Psoas muscle (tissue), 8 donors: ENCODE data around the gene C1QC. TPM values are rescaled to one million over a fixed set of nuclear protein-coding genes. Genes with fewer than 3 reads are reported as not detected.

Experiments used
- ATAC-seq, 4 donors: fragments of 200-7000 bp; cut with Tn5 transposase; one replicate each; pipeline ENCODE4 v1.9.1; 2020; ENCODE audit warnings: moderate library complexity in 3 of 4, mild to moderate bottlenecking in 2 of 4
- DNase-seq, 2 donors: peaks; one replicate each; pipeline ENCODE4 v3.0.0-alpha.2; 2020
- H3K27ac ChIP-seq: fragments of 200-600 bp; one replicate; pipeline ENCODE4 v1.8.0; 2022
- H3K27me3 ChIP-seq, 3 donors: fragments of 200-600 bp in 1 of 3; one replicate each; pipeline versions ENCODE4 v1.6.1 to v1.8.0; 2013 to 2022; ENCODE audit warnings: low read length in 2 of 3, mild to moderate bottlenecking in 2 of 3, moderate library complexity in 1 of 3; ENCODE audit not compliant: insufficient read depth in 3 of 3
- H3K36me3 ChIP-seq, 2 donors: fragments of 200-600 bp in 1 of 2; one replicate each; pipeline versions ENCODE4 v1.6.1 to v1.8.0; 2013 to 2022; ENCODE audit warnings: low read depth in 1 of 2, mild to moderate bottlenecking in 1 of 2, moderate library complexity in 1 of 2; ENCODE audit not compliant: insufficient read depth in 1 of 2
- H3K4me1 ChIP-seq: fragments of 200-600 bp; one replicate; pipeline ENCODE4 v1.8.0; 2022
- H3K4me3 ChIP-seq: fragments of 200-600 bp; one replicate; pipeline ENCODE4 v1.8.0; 2022; ENCODE audit warnings: mild to moderate bottlenecking
- H3K9me3 ChIP-seq: fragments of 200-600 bp; one replicate; pipeline ENCODE4 v1.8.0; 2022
- CTCF ChIP-seq: fragments of 200-600 bp; IDR thresholded peaks from one replicate; pipeline ENCODE4 v1.8.0; 2022; ENCODE audit warnings: antibody characterized with exemption
- WGBS, 3 donors: extraction: QIAGEN DNeasy Blood & Tissue Kit; methylation state at CpG; one replicate each; pipeline versions ENCODE4 v1.1.6 to v1.1.7; 2013; 5-methylcytosine and 5-hydroxymethylcytosine counted together
- intact Hi-C, 2 donors: fragments of 100-400 bp; cut with DNase I; formaldehyde crosslinking; loops; one replicate each; pipeline versions ENCODE4 v1.11.0 to v1.14.2; 2022
- polyA plus RNA-seq, 3 donors: library from polyadenylated mRNA; stranded (reverse); fragments of 200-250 nt; gene quantifications; one replicate each; pipeline ENCODE4 v1.2.3, GENCODE V29; 2013
- total RNA-seq, 4 donors: library from RNA; stranded (reverse); fragmentation: NEBNext Ultra II Directional in 2 of 4; extraction: Animal tissue kit (Norgen Biotek cat#: 25700) in 2 of 4; gene quantifications; one replicate each; pipeline versions ENCODE4 v1.2.1 to v1.2.4, GENCODE V29; 2021 to 2023
- donor health status: healthy with polysubstance abuse.
- donor health status: DM: no; HTN: no; CAD: no; lungs with moderate emphysema.
- donor health status: Bipolar disorder and iron deficiency.
- donor health status: healthy.
- donor health status: DM: yes; HTN: yes; CAD: no.
- donor health status: DM: no; HTN: no; CAD: no.
- donor health status: DM: no; HTN: no; CAD: no.
- donor health status: DM: yes; HTN: yes; CAD: no.

C1QC gene
- total and polyA plus RNA-seq, 7 donors: 8.7 to 39.1 (median 24.2) TPM

GRCh38 chr1:22643928-22644327, 495 bp downstream of the C1QC start:
- peak overlapping the region; percentile 34 for H3K4me3 ChIP-seq

DNA sequence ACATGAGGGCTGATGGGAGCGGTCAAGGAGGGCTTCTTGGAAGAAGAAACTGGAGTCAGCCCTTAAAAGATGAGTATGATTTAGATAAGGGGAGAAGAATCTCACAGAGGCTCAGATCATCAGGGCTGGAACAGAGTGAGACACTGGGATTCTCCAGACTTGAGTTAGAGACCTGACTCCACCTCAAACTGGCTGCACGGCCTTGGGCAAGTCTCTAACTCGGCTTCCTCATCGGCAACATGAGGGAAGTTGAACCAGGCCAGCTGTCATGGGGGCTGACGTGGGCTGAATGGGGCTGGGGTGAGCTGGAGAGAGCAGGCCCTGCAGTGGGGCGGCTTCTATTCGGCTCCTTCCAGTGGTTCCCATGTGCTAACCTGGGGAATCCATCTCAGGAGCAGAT, 2.5 kb downstream of the C1QC start:
- H3K27ac ChIP-seq: no peak overlapping the region
- no peak for TF ChIP-seq CTCF
- WGBS, 3 donors: 66 to 73% (median 67%) methylated on average over 7 of the region's 7 CpGs
- ATAC-seq (no peak), DNase-seq (no peak)
- intact Hi-C loops: no loop called here
- no peaks in the 10 kb centered on the region for H3K36me3 ChIP-seq
- no peaks in the 10 kb centered on the region for H3K27me3 ChIP-seq
- H3K4me1 ChIP-seq: no peaks in the 10 kb centered on the region
- no peaks in the 10 kb centered on the region for H3K9me3 ChIP-seq
- H3K4me3 ChIP-seq: peak overlapping the region; percentile 30

More at GRCh38 chr1:22643928-22644327, 495 bp downstream of the C1QC start:
- no peak for DNase-seq
- no peaks in the 10 kb centered on the region for H3K9me3 ChIP-seq
- no peak for ATAC-seq
- H3K36me3 ChIP-seq: no peaks in the 10 kb centered on the region
- intact Hi-C loops: loop anchor here in 1 of 2 donors (5.0 kb wide), 1 partner anchor 537 kb away; no protein-coding TSS in a partner anchor
- H3K4me1 ChIP-seq: no peaks in the 10 kb centered on the region
- H3K27ac ChIP-seq: no peak overlapping the region
- no peaks in the 10 kb centered on the region for H3K27me3 ChIP-seq
- WGBS, 3 donors: 79 to 88% (median 82%) methylated on average over 7 to 12 of the region's 12 CpGs
- no peak for TF ChIP-seq CTCF

GRCh38 chr1:22646384-22646783, 3.0 kb downstream of the C1QC start:
- H3K4me1 ChIP-seq: no peaks in the 10 kb centered on the region
- ATAC-seq (no peak), DNase-seq (no peak)
- H3K9me3 ChIP-seq: no peaks in the 10 kb centered on the region
- no peaks in the 10 kb centered on the region for H3K36me3 ChIP-seq
- H3K27ac ChIP-seq: no peak overlapping the region
- intact Hi-C loops: no loop called here
- TF ChIP-seq CTCF: no peak
- peak overlapping the region; percentile 15 for H3K4me3 ChIP-seq
- H3K27me3 ChIP-seq: no peaks in the 10 kb centered on the region
- 0 to 99% (median 0%) methylated on average over 1 of the region's 1 CpG for whole genome bisulfite sequencing, 3 donors

GRCh38 chr1:22650089-22650693, 6.8 kb downstream of the C1QC start:
- intact Hi-C loops: no loop called here
- H3K27ac ChIP-seq: no peak overlapping the region
- no peak for TF ChIP-seq CTCF

More at GRCh38 chr1:22650089-22650693, 6.8 kb downstream of the C1QC start:
- 86 to 88% (median 87%) methylated on average over 13 of the region's 13 CpGs for WGBS, 3 donors
- no peak for DNase-seq
- H3K4me1 ChIP-seq: no peaks in the 10 kb centered on the region
- ATAC-seq: no peak
- H3K4me3 ChIP-seq: no peak overlapping the region
- peaks cover 0 to 9% (median 0%) of the 10 kb centered on the region in 3 donors for H3K27me3 ChIP-seq
- H3K9me3 ChIP-seq: no peaks in the 10 kb centered on the region
- no peaks in the 10 kb centered on the region for H3K36me3 ChIP-seq
